ENCODE results near the gene THBS1. TPM values are rescaled to one million over a fixed set of nuclear protein-coding genes. Genes with fewer than 3 reads are reported as not detected.

THBS1 gene
- total RNA-seq, 1 experiment from 2014 or later, result 393 TPM

DNA sequence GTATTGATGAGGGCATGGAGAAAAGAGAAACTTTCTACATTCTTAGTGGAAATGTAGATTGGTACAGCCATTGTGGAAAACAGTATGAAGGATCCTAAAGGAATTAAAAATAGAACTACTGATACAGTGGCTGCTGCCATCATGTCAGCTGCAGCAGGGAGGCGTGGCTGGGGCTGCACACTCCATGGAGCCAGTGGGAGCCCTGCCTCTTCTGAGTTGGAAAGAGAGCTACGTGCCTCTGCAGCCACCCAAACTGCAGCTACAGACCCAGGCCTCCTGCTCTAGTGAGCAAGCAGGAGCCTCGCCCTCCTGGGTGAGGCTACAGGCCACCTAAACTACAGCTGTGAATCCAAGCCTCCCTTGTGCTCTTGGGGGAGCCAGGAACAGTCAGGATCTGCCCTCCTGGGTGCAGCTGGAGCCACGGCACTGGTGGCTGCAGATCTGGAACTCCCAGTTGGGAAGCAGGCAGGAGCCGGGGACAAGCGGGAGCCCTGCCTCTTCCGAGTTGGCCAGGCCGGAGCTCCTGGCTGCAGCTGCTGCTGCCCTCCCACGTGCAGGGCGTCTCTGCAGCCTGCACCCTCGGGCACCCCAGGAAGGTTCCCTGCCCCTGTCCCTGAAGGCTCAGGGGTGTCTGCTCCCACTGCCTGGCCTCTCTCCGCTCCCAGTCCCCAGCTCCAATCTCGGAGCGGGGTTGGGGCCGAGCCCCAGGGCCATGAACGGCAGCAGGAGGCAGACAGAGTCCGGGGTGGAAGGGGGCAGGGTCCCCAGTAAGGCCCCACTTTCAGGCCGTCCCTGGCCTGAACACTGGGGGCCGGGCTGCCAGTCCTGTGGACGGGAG is 64.5 kb downstream of the THBS1 start:
- H3K36me3 Mint-ChIP-seq (ENCODE audit: insufficient read depth, unreplicated experiment), result no peaks in the 10 kb centered on the region
- no peaks in the 10 kb centered on the region for H3K9me3 Mint-ChIP-seq (ENCODE audit: unreplicated experiment)
- intact Hi-C loops (cut with micrococcal nuclease), result no loop called here
- TF ChIP-seq, protein P1, sequence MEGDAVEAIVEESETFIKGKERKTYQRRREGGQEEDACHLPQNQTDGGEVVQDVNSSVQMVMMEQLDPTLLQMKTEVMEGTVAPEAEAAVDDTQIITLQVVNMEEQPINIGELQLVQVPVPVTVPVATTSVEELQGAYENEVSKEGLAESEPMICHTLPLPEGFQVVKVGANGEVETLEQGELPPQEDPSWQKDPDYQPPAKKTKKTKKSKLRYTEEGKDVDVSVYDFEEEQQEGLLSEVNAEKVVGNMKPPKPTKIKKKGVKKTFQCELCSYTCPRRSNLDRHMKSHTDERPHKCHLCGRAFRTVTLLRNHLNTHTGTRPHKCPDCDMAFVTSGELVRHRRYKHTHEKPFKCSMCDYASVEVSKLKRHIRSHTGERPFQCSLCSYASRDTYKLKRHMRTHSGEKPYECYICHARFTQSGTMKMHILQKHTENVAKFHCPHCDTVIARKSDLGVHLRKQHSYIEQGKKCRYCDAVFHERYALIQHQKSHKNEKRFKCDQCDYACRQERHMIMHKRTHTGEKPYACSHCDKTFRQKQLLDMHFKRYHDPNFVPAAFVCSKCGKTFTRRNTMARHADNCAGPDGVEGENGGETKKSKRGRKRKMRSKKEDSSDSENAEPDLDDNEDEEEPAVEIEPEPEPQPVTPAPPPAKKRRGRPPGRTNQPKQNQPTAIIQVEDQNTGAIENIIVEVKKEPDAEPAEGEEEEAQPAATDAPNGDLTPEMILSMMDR (IDR thresholded peaks at IDR 0.05; ENCODE audit: unreplicated experiment), result no peak
- H3K4me3 Mint-ChIP-seq (ENCODE audit: unreplicated experiment), result no peak overlapping the region
- ChIA-PET CTCF (interaction anchor here (0.7 to 1.1 kb wide), 4 partner anchors 63 to 946 kb away, joined by 3 to 4 read pairs (median 3); no protein-coding TSS in a partner anchor), POLR2A (interaction anchor here (0.6 to 0.7 kb wide), 3 partner anchors 25 to 138 kb away, joined by 3 read pairs; no protein-coding TSS in a partner anchor)
- BruUV-seq (replicated peaks), result no TSS peak
- H3K27me3 Mint-ChIP-seq (ENCODE audit: insufficient read depth, unreplicated experiment), result no peaks in the 10 kb centered on the region
- DNase-seq (ENCODE audit: unreplicated experiment), result no peak
- peaks cover 13% of the 10 kb centered on the region for H3K4me1 Mint-ChIP-seq (ENCODE audit: insufficient read depth, unreplicated experiment)
- no peak overlapping the region for H3K27ac Mint-ChIP-seq (ENCODE audit: low read depth, unreplicated experiment)

DNA sequence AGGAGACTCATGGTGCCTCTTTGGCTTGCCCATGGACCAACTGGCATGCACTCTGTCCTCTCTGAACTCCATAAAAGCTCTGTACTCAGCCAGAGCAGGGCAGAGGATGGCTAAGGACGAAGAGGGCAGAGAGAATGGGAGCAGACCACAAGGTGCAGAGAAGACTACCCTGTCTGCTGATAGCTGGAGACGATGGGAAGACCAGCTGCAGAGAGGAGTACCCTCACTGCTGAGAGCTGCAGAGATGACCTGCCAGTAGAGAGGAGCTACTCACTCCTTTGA is 65.0 kb downstream of the THBS1 start:
- Mint-ChIP-seq H3K27ac (ENCODE audit: low read depth, unreplicated experiment) (no peak overlapping the region), H3K36me3 (ENCODE audit: insufficient read depth, unreplicated experiment) (no peaks in the 10 kb centered on the region), H3K4me3 (ENCODE audit: unreplicated experiment) (no peak overlapping the region), H3K4me1 (ENCODE audit: insufficient read depth, unreplicated experiment) (peaks cover 7% of the 10 kb centered on the region), H3K9me3 (ENCODE audit: unreplicated experiment) (no peaks in the 10 kb centered on the region), H3K27me3 (ENCODE audit: insufficient read depth, unreplicated experiment) (no peaks in the 10 kb centered on the region)
- intact Hi-C loops (cut with micrococcal nuclease), result no loop called here
- TF ChIP-seq, protein P1 (IDR thresholded peaks at IDR 0.05; ENCODE audit: unreplicated experiment), result no peak
- CTCF ChIA-PET, result interaction anchor here (0.7 to 1.1 kb wide), 3 partner anchors 111 to 946 kb away, joined by 3 to 4 read pairs (median 3); no protein-coding TSS in a partner anchor
- POLR2A ChIA-PET, result no interaction called here
- DNase-seq (ENCODE audit: unreplicated experiment), result no peak
- BruUV-seq (replicated peaks), result no TSS peak

GRCh38 chr15:39646425-39646824 is 65.5 kb downstream of the THBS1 start:
- no peaks in the 10 kb centered on the region for H3K9me3 Mint-ChIP-seq (ENCODE audit: unreplicated experiment)
- H3K27me3 Mint-ChIP-seq (ENCODE audit: insufficient read depth, unreplicated experiment), result no peaks in the 10 kb centered on the region
- intact Hi-C loops (cut with micrococcal nuclease), result no loop called here
- no peak overlapping the region for H3K4me3 Mint-ChIP-seq (ENCODE audit: unreplicated experiment)
- POLR2A ChIA-PET, result no interaction called here
- peaks cover 5% of the 10 kb centered on the region for H3K4me1 Mint-ChIP-seq (ENCODE audit: insufficient read depth, unreplicated experiment)
- DNase-seq (ENCODE audit: unreplicated experiment), result no peak
- TF ChIP-seq, protein P1 (IDR thresholded peaks at IDR 0.05; ENCODE audit: unreplicated experiment), result no peak
- no TSS peak for BruUV-seq (replicated peaks)
- CTCF ChIA-PET, result interaction anchor here (0.6 to 1.1 kb wide), 3 partner anchors 110 to 955 kb away, joined by 3 to 4 read pairs (median 3); no protein-coding TSS in a partner anchor
- H3K27ac Mint-ChIP-seq (ENCODE audit: low read depth, unreplicated experiment), result no peak overlapping the region
- no peaks in the 10 kb centered on the region for H3K36me3 Mint-ChIP-seq (ENCODE audit: insufficient read depth, unreplicated experiment)

Other genes with a start within 250 kb of the THBS1 start
- gene FSIP1, start 201.8 kb downstream of the THBS1 start, total RNA-seq (2022), result 2.2 and 3.2 TPM in 2 replicates

Data from MCF 10A (cell line).